Retinal pigment epithelial cell (primary cell): ENCODE measurements around the gene GYPC.
"Not testable (repeated sequence)": the region's sequence is repeated elsewhere in the genome, so short reads cannot be mapped to it uniquely, and the experiment has no call there.

Source experiments
- DNase-seq: peaks from one replicate; pipeline ENCODE4 v3.0.0-alpha.2; 2010; ENCODE audit warnings: low read depth
- H3K4me3 ChIP-seq: 2 replicates; pipeline ENCODE4 v1.5.1; 2011; ENCODE audit warnings: mild to moderate bottlenecking, low read length, control low read depth, moderate library complexity
- TF ChIP-seq, protein P1 (sequence below): conservative IDR thresholded peaks from 2 replicates; pipeline ENCODE4 v1.5.1; 2011; ENCODE audit warnings: low read depth, low read length, control low read depth, inconsistent platforms

Gene GYPC

DNA sequence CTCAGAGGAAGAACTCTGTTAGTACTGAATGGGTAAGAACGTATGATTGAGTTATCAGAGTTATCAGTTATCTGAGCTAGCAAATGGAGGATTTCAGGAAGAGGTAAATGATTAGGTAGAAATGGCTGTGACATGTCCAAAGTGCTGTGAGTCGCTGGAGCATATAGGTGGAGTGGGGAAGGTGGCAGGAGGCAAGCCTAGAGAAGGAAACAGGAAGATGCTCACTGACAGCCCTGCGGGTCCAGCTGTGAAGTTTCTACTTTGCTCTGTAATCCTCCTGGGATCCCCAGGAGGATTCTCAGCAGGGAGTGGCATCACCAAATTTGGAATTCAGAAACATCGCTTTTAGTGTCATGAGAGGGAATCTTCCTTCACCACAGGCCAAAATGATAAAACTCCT lies 52.0 kb downstream of the GYPC start:
- TF ChIP-seq, protein P1, sequence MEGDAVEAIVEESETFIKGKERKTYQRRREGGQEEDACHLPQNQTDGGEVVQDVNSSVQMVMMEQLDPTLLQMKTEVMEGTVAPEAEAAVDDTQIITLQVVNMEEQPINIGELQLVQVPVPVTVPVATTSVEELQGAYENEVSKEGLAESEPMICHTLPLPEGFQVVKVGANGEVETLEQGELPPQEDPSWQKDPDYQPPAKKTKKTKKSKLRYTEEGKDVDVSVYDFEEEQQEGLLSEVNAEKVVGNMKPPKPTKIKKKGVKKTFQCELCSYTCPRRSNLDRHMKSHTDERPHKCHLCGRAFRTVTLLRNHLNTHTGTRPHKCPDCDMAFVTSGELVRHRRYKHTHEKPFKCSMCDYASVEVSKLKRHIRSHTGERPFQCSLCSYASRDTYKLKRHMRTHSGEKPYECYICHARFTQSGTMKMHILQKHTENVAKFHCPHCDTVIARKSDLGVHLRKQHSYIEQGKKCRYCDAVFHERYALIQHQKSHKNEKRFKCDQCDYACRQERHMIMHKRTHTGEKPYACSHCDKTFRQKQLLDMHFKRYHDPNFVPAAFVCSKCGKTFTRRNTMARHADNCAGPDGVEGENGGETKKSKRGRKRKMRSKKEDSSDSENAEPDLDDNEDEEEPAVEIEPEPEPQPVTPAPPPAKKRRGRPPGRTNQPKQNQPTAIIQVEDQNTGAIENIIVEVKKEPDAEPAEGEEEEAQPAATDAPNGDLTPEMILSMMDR, result no peak
- H3K4me3 ChIP-seq, result no peak overlapping the region
- no peak for DNase-seq

DNA sequence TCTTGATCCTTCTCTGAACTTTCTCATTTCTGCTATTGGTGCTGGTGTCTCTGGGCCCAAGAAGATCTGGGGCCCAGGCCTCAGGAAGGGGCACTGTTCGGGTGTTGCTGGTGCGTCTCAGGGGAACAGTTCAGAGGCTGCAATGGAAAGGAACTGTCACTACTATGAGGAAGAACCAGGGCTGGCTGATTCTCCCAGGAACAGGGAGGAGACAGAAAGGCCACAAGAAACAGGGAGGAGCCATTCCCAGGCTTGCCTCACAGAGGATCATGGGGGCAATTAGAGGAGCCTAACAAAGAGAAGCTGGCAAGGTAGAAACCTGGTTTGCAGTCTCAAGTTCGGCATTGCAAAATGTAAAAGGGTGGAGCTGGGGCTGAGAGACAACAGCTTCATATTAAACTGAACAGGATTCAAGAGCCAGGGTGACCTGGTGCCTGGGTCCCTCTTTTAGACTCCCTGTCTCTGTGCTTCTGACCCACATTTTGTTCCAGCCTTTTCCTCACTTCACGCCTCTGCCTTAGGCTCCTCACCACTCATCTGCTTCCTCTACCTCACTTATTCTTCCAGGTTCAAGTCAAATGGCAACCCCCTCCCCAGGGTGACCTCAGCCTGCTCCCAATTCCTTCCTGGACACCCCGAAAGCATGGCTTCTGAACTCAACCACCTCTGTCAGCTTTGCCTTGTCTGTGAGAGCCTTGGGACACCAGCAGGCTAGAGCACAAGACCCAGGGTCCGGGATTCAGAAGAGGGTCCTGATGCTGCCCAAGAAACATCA lies 58.4 kb downstream of the GYPC start:
- TF ChIP-seq, protein P1, result no peak
- H3K4me3 ChIP-seq, result no peak overlapping the region
- no peak for DNase-seq

DNA sequence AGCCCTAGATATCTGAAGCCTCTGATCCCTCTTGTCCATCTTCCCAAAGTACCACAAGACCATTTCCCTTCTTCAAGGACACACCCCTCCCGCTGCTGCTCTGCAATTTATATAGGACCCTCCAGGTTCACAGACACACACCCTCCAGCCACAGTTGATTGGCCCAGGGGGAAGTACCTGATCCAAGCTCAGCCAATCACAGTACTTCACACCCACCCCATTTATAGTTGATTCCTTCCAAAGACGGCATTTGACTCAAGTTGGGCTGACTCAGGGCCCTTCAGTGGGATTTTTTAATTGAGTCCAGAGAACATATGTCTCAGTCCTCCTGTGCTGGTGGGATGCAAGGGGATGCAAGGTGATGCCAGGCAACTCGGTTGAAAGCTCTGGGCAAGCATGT lies 59.2 kb downstream of the GYPC start:
- DNase-seq, result no peak
- H3K4me3 ChIP-seq, result no peak overlapping the region
- TF ChIP-seq, protein P1, result no peak

DNA sequence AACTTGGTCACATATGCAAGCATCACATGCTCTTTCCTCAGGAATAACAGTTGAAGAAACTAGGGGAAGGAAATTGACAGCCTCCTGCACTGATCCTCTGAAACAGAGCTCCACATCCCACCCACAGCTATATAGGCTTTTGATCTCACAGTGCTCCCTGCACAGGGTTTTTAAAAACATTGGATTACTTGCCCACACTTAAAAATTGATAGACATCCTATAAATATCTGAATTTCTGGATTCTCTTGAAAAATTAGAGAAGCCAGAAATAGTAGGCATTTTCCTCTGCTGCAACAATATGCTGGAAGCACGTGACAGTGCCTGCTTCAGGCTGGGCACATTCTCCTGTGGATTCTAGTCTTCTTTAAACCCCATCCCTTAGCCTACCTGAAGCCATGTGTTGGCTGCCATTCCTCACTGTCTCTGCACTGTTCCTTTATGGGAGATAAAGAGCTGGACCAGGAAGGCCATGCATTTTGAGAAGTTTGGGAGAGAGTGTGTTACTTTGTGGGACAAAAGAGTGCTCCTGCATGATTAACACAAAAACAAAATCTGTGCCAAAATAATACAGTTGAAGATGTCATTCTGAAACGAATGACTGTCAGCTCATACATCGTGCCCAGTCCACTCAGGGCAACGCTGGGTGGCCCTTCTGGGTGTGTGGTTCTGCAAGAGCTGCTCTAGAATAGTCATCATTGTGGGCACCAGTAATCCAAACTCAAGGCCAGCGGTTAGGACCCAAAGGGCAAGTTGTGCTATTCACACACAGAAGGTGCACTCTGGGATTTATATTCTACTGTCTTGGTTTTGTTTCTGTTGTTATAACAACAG lies 59.8 kb downstream of the GYPC start:
- TF ChIP-seq, protein P1, result no peak
- no peak overlapping the region for H3K4me3 ChIP-seq
- DNase-seq, result no peak

DNA sequence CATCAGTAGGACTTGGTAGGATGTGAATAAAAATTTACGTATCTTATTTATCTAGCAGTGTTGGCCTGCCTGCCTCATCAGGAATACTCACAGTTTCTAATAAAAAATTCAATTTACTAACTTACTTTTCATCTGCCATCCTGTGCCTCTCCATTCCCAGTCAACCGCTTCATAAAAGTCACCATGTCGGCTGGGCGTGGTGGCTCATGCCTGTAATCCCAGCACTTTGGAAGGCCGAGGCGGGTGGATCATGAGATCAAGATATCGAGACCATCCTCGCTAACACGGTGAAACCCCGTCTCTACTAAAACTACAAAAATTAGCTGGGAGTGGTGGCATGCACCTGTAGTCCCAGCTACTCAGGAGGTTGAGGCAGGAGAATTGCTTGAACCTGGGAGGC lies 61.3 kb downstream of the GYPC start:
- DNase-seq, result not testable (repeated sequence)

DNA sequence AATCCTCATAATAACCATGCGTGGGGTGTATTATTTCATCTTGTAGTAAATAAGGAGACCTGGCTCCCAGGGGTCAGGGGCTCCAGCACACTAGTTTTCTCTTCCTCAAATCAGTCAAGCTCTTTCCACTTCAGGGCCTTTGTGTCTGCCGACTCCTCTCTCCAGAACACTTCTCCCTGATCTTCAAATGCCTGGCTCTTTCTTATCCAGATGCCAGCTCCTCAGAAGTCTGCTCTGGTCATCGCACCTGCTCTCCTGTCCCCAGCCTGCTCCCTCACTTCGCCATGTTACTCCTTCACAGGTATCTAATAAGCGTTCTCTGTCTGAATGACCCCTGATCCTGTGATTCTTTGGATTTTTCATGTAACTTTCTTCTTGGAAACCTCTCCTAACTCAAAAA lies 62.0 kb downstream of the GYPC start:
- no peak for DNase-seq
- no peak overlapping the region for H3K4me3 ChIP-seq
- TF ChIP-seq, protein P1, result no peak

More for the DNA sequence above, 61.3 kb downstream of the GYPC start:
- H3K4me3 ChIP-seq, result not testable (repeated sequence)

DNA sequence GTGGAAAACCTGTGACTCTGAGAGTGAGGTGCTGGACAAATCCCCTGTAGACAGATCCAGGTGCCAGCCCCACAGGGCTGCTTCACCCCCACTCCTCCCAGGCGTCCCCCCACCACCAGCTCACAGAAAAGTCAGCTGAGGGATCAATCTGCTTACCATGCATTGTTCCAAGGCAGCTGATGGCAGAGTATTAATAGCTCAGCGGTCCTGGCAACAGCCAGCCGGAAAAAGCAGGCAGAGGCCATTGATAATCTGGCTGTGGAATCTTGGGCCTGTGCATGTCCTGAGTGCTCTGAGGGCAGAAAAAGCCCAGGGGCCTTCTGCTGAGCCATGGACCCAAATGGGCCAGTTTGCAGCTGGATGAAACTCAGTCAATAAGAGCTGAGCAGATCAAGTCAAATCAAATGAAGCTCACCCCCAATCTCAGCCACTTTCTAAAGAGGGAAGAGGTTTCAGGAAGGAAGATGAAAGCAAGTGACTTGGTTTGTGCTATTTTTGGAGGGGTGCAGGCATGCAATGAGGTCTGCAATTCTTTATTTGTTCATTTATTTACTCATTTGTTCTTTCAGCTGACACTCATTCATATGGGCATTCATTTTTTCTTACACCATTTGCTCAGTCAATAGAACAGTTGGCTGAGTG lies 63.4 kb downstream of the GYPC start:
- TF ChIP-seq, protein P1, result no peak
- H3K4me3 ChIP-seq, result no peak overlapping the region
- DNase-seq, result no peak
